A673 (cell line): ENCODE results near the gene YBX2. TPM values are rescaled to one million over a fixed set of nuclear protein-coding genes. Genes with fewer than 3 reads are reported as not detected.

Experiments
- BruUV-seq: library from RNA; stranded (reverse); fragments of 400-500 nt; replicated peaks from 2 replicates; lab custom pipeline; 2021; lab: Mats Ljungman, UMichigan
- CTCF ChIA-PET: fragments of 300-600 bp; sonication (Branson Sonifier 250); formaldehyde crosslinking; loops from one replicate; lab custom pipeline; 2022; ENCODE audit warnings: antibody characterized with exemption; lab: Charles Lee
- POLR2A ChIA-PET: fragments of 300-600 bp; sonication (Branson Sonifier 250); formaldehyde crosslinking; loops from one replicate; lab custom pipeline; 2022; ENCODE audit warnings: antibody characterized with exemption; ENCODE audit not compliant: low non-redundant PET; lab: Charles Lee
- DNase-seq: peaks from one replicate; pipeline ENCODE4 v3.0.0-alpha.2; 2015; ENCODE audit warnings: low spot score
- H3K27ac ChIP-seq: fragments of 200-600 bp; sonication (generic); 2 replicates; pipeline ENCODE4 v1.5.1; 2016; ENCODE audit warnings: mixed run types, low read depth, mild to moderate bottlenecking, mixed read lengths, antibody characterized with exemption, low read length; ENCODE audit not compliant: poor library complexity, severe bottlenecking
- H3K27me3 ChIP-seq: fragments of 200-600 bp; sonication (generic); replicated peaks from 2 replicates; pipeline ENCODE4 v1.6.1; 2017; ENCODE audit warnings: mixed run types, low read depth, mild to moderate bottlenecking, mixed read lengths, antibody characterized with exemption, low read length; ENCODE audit not compliant: insufficient read depth, poor library complexity
- H3K36me3 ChIP-seq: fragments of 200-600 bp; sonication (generic); 2 replicates; pipeline ENCODE4 v1.6.1; 2016; ENCODE audit warnings: mixed run types, mild to moderate bottlenecking, mixed read lengths, antibody characterized with exemption, low read length; ENCODE audit not compliant: insufficient read depth, poor library complexity, severe bottlenecking
- H3K4me1 ChIP-seq: fragments of 200-600 bp; sonication (generic); 2 replicates; pipeline ENCODE4 v1.6.1; 2017; ENCODE audit warnings: mixed run types, mild to moderate bottlenecking, mixed read lengths, antibody characterized with exemption, low read length; ENCODE audit not compliant: insufficient read depth, poor library complexity, severe bottlenecking
- H3K4me3 ChIP-seq: fragments of 200-600 bp; sonication (generic); 2 replicates; pipeline ENCODE4 v1.5.1; 2016; ENCODE audit warnings: low read depth, mixed run types, mild to moderate bottlenecking, mixed read lengths, low read length; ENCODE audit not compliant: poor library complexity, severe bottlenecking
- H3K9me3 ChIP-seq: fragments of 200-600 bp; sonication (generic); 2 replicates; pipeline ENCODE4 v1.6.1; 2016; ENCODE audit warnings: mixed run types, low read depth, mild to moderate bottlenecking, mixed read lengths, antibody characterized with exemption, low read length; ENCODE audit not compliant: poor library complexity, severe bottlenecking
- CTCF ChIP-seq: fragments of 300-800, 200-600 bp; sonication (generic); conservative IDR thresholded peaks from 2 replicates; pipeline ENCODE4 v1.5.1; 2017; ENCODE audit warnings: low read depth, mild to moderate bottlenecking, antibody characterized with exemption, low read length, moderate library complexity, mixed read lengths
- EZH2 ChIP-seq: fragments of 200-600 bp; sonication (generic); IDR thresholded peaks from 2 replicates; pipeline ENCODE4 v1.6.1; 2017; ENCODE audit warnings: borderline replicate concordance, low read depth, mild to moderate bottlenecking, mixed read lengths, antibody characterized with exemption, low read length; ENCODE audit not compliant: poor library complexity, severe bottlenecking
- intact Hi-C: fragments of 100-400 bp; cut with micrococcal nuclease; formaldehyde crosslinking; loops from one replicate; pipeline ENCODE4 v1.10.0; 2022; ENCODE audit not compliant: unreplicated experiment
- total RNA-seq: library from RNA; stranded (reverse); gene quantifications from 2 replicates; pipeline ENCODE4 v1.2.3, GENCODE V29; 2021

The YBX2 gene
- total RNA-seq, 1 experiment from 2014 or later: 0.77 TPM

DNA sequence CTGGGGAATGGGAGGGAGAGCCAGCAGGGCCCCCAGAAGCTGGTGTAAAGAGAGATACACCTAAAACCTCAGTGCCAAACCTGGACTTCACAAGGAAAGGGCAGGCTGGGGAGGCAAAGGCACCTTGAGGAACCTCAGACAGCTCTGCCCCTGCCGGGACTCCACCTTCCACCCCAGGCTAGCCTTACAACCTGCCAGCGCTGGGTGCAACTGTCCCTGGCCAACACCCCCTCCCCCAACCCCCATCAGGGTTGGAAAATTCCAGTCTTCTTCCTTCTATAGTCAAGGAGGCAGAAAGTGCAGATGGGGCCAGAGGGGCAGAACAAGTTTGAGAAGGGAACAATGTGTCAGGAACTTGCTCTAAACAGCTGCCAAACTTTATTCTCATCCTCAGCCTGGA, 2.2 kb downstream of the YBX2 start:
- Histone ChIP-seq H3K4me1 (peaks cover 22% of the 10 kb centered on the region), H3K9me3 (no peaks in the 10 kb centered on the region), H3K36me3 (no peaks in the 10 kb centered on the region), H3K4me3 (no peak overlapping the region), H3K27me3 (no peaks in the 10 kb centered on the region), H3K27ac (no peak overlapping the region)
- DNase-seq: no peak
- TF ChIP-seq CTCF (no peak), EZH2 (no peak)
- ChIA-PET CTCF (interaction anchor here (0.6 kb wide), 1 partner anchor 271 kb away, joined by 4 read pairs; no protein-coding TSS in a partner anchor), POLR2A (interaction anchor here (0.5 to 0.6 kb wide), 2 partner anchors 11 to 1968 kb away, joined by 3 to 21 read pairs; partner anchors contain the start of gene SLC2A4)
- intact Hi-C loops: no loop called here
- no TSS peak for BruUV-seq

GRCh38 chr17:7290685-7291084, 3.8 kb downstream of the YBX2 start:
- TF ChIP-seq CTCF (no peak), EZH2 (no peak)
- H3K27me3 ChIP-seq: no peaks in the 10 kb centered on the region
- ChIA-PET CTCF (no interaction called here), POLR2A (no interaction called here)
- H3K4me1 ChIP-seq: peaks cover 17% of the 10 kb centered on the region
- BruUV-seq: no TSS peak
- H3K27ac ChIP-seq: no peak overlapping the region
- no peaks in the 10 kb centered on the region for H3K36me3 ChIP-seq
- no peak for DNase-seq
- no peak overlapping the region for H3K4me3 ChIP-seq
- H3K9me3 ChIP-seq: no peaks in the 10 kb centered on the region
- intact Hi-C loops: no loop called here

DNA sequence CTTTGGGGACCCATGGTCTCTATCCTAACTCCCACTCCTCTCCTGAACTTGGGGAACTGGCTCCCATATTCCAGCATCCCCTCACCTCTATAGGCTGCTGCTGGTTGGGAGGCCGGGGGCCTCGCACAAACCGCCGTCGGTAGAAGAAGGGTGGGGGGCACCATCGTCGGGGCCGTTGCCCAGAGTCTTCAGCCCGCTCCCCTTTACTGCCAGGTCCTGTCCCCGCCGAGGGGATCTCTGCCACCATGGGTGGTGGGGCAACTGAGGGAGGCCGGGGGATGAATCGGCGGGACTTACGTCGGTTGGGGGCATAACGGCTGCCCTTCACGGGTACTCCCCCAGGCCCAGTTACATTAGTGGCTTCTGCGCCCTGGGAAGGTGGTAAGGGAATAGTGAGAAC, 4.3 kb downstream of the YBX2 start:
- BruUV-seq: no TSS peak
- TF ChIP-seq CTCF: no peak
- no peak for TF ChIP-seq EZH2
- POLR2A ChIA-PET: interaction anchor here (0.6 kb wide), 1 partner anchor 209 kb away, joined by 6 read pairs; no protein-coding TSS in a partner anchor

More for the DNA sequence above, 4.3 kb downstream of the YBX2 start:
- H3K4me1 ChIP-seq: peaks cover 15% of the 10 kb centered on the region
- CTCF ChIA-PET: no interaction called here
- intact Hi-C loops: no loop called here
- DNase-seq: no peak
- H3K36me3 ChIP-seq: no peaks in the 10 kb centered on the region
- H3K27me3 ChIP-seq: no peaks in the 10 kb centered on the region
- no peaks in the 10 kb centered on the region for H3K9me3 ChIP-seq
- no peak overlapping the region for H3K4me3 ChIP-seq
- H3K27ac ChIP-seq: no peak overlapping the region
